HepG2 (cell line): ENCODE data around the gene ANKHD1. TPM values are rescaled to one million over a fixed set of nuclear protein-coding genes. Genes with fewer than 3 reads are reported as not detected.

ENCODE experiments used
- BRCA1 ChIP-seq: sonication (generic); formaldehyde crosslinking; IDR thresholded peaks from 2 replicates; pipeline ENCODE4 v1.4.0; 2020; ENCODE audit warnings: missing genetic modification reagents
- DZIP1 ChIP-seq: sonication (generic); formaldehyde crosslinking; IDR thresholded peaks from 2 replicates; pipeline ENCODE4 v1.5.0; 2020; ENCODE audit warnings: mild to moderate bottlenecking, missing genetic modification reagents
- HINFP ChIP-seq: sonication (generic); formaldehyde crosslinking; IDR thresholded peaks from 2 replicates; pipeline ENCODE4 v1.4.0; 2020; ENCODE audit warnings: low read depth, mild to moderate bottlenecking, missing genetic modification reagents
- MTA1 ChIP-seq: sonication (generic); formaldehyde crosslinking; IDR thresholded peaks from 2 replicates; pipeline ENCODE4 v1.4.0; 2020; ENCODE audit warnings: missing genetic modification reagents, mild to moderate bottlenecking, borderline replicate concordance
- MTERF4 ChIP-seq: sonication (generic); formaldehyde crosslinking; IDR thresholded peaks from 2 replicates; pipeline ENCODE4 v1.8.0; 2023; ENCODE audit warnings: mild to moderate bottlenecking, missing genetic modification reagents
- MYPOP ChIP-seq: sonication (generic); formaldehyde crosslinking; IDR thresholded peaks from 2 replicates; pipeline ENCODE4 v1.8.1; 2023; ENCODE audit warnings: mild to moderate bottlenecking, moderate library complexity, missing genetic modification reagents
- NCOR1 ChIP-seq: fragments of 200-600 bp; sonication (generic); IDR thresholded peaks from 2 replicates; pipeline ENCODE4 v1.7.0; 2017; ENCODE audit warnings: antibody characterized with exemption, low read length, borderline replicate concordance
- NR1H2 ChIP-seq: sonication (generic); formaldehyde crosslinking; IDR thresholded peaks from 2 replicates; pipeline ENCODE4 v1.8.1; 2022; ENCODE audit warnings: low read depth, missing genetic modification reagents, borderline replicate concordance
- PATZ1 ChIP-seq: sonication (generic); formaldehyde crosslinking; IDR thresholded peaks from 2 replicates; pipeline ENCODE4 v1.4.0; 2020; ENCODE audit warnings: missing genetic modification reagents
- PCBP2 ChIP-seq: fragments of 200-400 bp; formaldehyde crosslinking; optimal IDR thresholded peaks from 2 replicates; pipeline ENCODE3; 2018; ENCODE audit warnings: low read length, low read depth; ENCODE audit not compliant: poor library complexity, severe bottlenecking
- RFX1 ChIP-seq: fragments of 450-650 bp; IDR thresholded peaks from 2 replicates; pipeline ENCODE4 v1.6.1; 2017
- TBX3 ChIP-seq: fragments of 450-650 bp; IDR thresholded peaks from 2 replicates; pipeline ENCODE4 v1.6.1; 2017; ENCODE audit warnings: antibody characterized with exemption, mild to moderate bottlenecking, inconsistent platforms, borderline replicate concordance
- THRA ChIP-seq: sonication (generic); formaldehyde crosslinking; IDR thresholded peaks from 2 replicates; pipeline ENCODE4 v1.4.0; 2020; ENCODE audit warnings: missing genetic modification reagents, borderline replicate concordance
- ZBTB7A ChIP-seq: sonication (generic); formaldehyde crosslinking; IDR thresholded peaks from 2 replicates; pipeline ENCODE4 v1.8.0; 2022; ENCODE audit warnings: mild to moderate bottlenecking, missing genetic modification reagents
- ZNF547 ChIP-seq: sonication (generic); formaldehyde crosslinking; IDR thresholded peaks from 2 replicates; pipeline ENCODE4 v1.5.1; 2020; ENCODE audit warnings: mild to moderate bottlenecking, missing genetic modification reagents
- ZNF572 ChIP-seq: sonication (generic); formaldehyde crosslinking; IDR thresholded peaks from 2 replicates; pipeline ENCODE4 v1.5.1; 2020; ENCODE audit warnings: mild to moderate bottlenecking, missing genetic modification reagents
- ZNF629 ChIP-seq: sonication (generic); formaldehyde crosslinking; conservative IDR thresholded peaks from 2 replicates; pipeline ENCODE4 v1.5.0; 2020; ENCODE audit warnings: missing genetic modification reagents
- ZNF782 ChIP-seq: sonication (generic); formaldehyde crosslinking; IDR thresholded peaks from 2 replicates; pipeline ENCODE4 v1.4.0; 2020; ENCODE audit warnings: missing genetic modification reagents, mild to moderate bottlenecking, borderline replicate concordance
- ZSCAN22 ChIP-seq: sonication (generic); formaldehyde crosslinking; IDR thresholded peaks from 2 replicates; pipeline ENCODE4 v1.4.0; 2020; ENCODE audit warnings: mild to moderate bottlenecking, missing genetic modification reagents
- polyA plus RNA-seq, 8 experiments: library from polyadenylated mRNA; depleted of rRNA in 3 of 8; stranded (reverse) in 7 of 8; unstranded in 1 of 8; fragments of >200 nt; fragmentation: Illumina TruSeq in 4 of 8; extraction: Trizol in 4 of 8; gene quantifications; 2 replicates each; pipeline versions ENCODE4 v1.2.1 to v1.2.3, GENCODE V29; 2011 to 2016; ENCODE audit warnings: low read depth in 4 of 8, missing spikeins in 1 of 8, mixed read lengths in 1 of 8; ENCODE audit not compliant: insufficient read depth in 1 of 8
- total RNA-seq, 5 experiments: library from RNA; depleted of rRNA; stranded (reverse); fragments of >200 nt; fragmentation: Illumina TruSeq; extraction: Trizol; gene quantifications; 2 replicates each; pipeline ENCODE4 v1.2.3, GENCODE V29; 2016; ENCODE audit warnings: low read depth in 1 of 5

ANKHD1 gene
- total and polyA plus RNA-seq, 2 of the 13 experiments (the other 11 are each of a cell fraction or from before 2014, with no cell fraction given) = 69.9 to 82.0 TPM

GRCh38 chr5:140362875-140363630 is 38.6 kb upstream of the ANKHD1 start (continued):
- 0 out of 2 replicates have a peak, but pooled peaks have one; percentile 60 for TF ChIP-seq ZNF572 (CRISPR knock-in tag)
- no peak; the same call in 1 of the 2 replicates for TF ChIP-seq RFX1
- TF ChIP-seq MTA1 (CRISPR knock-in tag) = peak; percentile 76; the same call in 1 of the 2 replicates
- TF ChIP-seq ZNF547 (CRISPR knock-in tag) = no peak
- TF ChIP-seq NCOR1 = no peak
- no peak for TF ChIP-seq HINFP (CRISPR knock-in tag)
- no peak for TF ChIP-seq BRCA1
- no peak for TF ChIP-seq PCBP2
- no peak for TF ChIP-seq NR1H2 (CRISPR knock-in tag)
- peak; percentile 97 for TF ChIP-seq THRA (CRISPR knock-in tag)
- TF ChIP-seq MTERF4 = no peak
- no peak for TF ChIP-seq ZNF629
- no peak for TF ChIP-seq MYPOP (CRISPR knock-in tag)
- TF ChIP-seq DZIP1 = no peak
- no peak; the same call in 1 of the 2 replicates for TF ChIP-seq ZNF782 (CRISPR knock-in tag)
- no peak for TF ChIP-seq ZBTB7A (CRISPR knock-in tag)
- TF ChIP-seq TBX3 = no peak
- no peak for TF ChIP-seq ZSCAN22 (CRISPR knock-in tag)
- no peak for TF ChIP-seq PATZ1
